GM23338 (cell line): ENCODE data around the gene TRIM36.

Experiments
- CREB1 ChIP-seq: fragments of 250-450 bp; sonication (Bioruptor Pico); IDR thresholded peaks from 2 replicates; pipeline ENCODE4 v1.5.0; 2020; ENCODE audit warnings: low read depth, mild to moderate bottlenecking, moderate library complexity
- CTCF ChIP-seq, 2 experiments: fragments of 200-600 bp in 1 of 2; sonication (generic) in 1 of 2; conservative IDR thresholded peaks; 2 replicates each; pipeline versions ENCODE4 v1.5.1 to v1.6.1; 2016 to 2017; ENCODE audit warnings: antibody characterized with exemption in 2 of 2, low read depth in 2 of 2, mild to moderate bottlenecking in 2 of 2, moderate library complexity in 1 of 2
- EZH2 ChIP-seq: fragments of 200-600 bp; sonication (generic); IDR thresholded peaks from one replicate; pipeline ENCODE4 v1.8.0; 2017; ENCODE audit warnings: antibody characterized with exemption, mild to moderate bottlenecking, low read depth; ENCODE audit not compliant: unreplicated experiment
- EZH2phosphoT487 ChIP-seq: fragments of 200-600 bp; sonication (generic); IDR thresholded peaks from one replicate; pipeline ENCODE4 v1.8.1; 2018; ENCODE audit warnings: antibody characterized with exemption; ENCODE audit not compliant: unreplicated experiment
- POLR2AphosphoS5 ChIP-seq: IDR thresholded peaks from 2 replicates; pipeline ENCODE4 v1.6.1; 2016; ENCODE audit warnings: antibody characterized with exemption, low read depth
- REST ChIP-seq: IDR thresholded peaks from one replicate; pipeline ENCODE4 v1.6.1; 2018; ENCODE audit warnings: antibody characterized with exemption; ENCODE audit not compliant: unreplicated experiment
- ZNF331 ChIP-seq: fragments of 250-450 bp; sonication (Bioruptor Pico); IDR thresholded peaks from 2 replicates; pipeline ENCODE4 v1.5.0; 2020; ENCODE audit warnings: low read depth, mild to moderate bottlenecking, moderate library complexity
- ZNF462 ChIP-seq: fragments of 250-450 bp; sonication (Bioruptor Pico); IDR thresholded peaks from 2 replicates; pipeline ENCODE4 v1.5.0; 2020; ENCODE audit warnings: mild to moderate bottlenecking, moderate library complexity

- TF ChIP-seq CTCF (conservative IDR thresholded peaks at IDR 0.05; ENCODE audit: low read depth in 2 of 2), result no peak
- no peak for TF ChIP-seq POLR2AphosphoS5
- no peak for TF ChIP-seq EZH2
- no peak for TF ChIP-seq EZH2phosphoT487
- no peak for TF ChIP-seq CREB1 (CRISPR knock-in tag)
- TF ChIP-seq ZNF462, result 0 out of 2 replicates have a peak, but pooled peaks have one; percentile 38
- no peak for TF ChIP-seq ZNF331 (CRISPR knock-in tag)
- no peak for TF ChIP-seq REST
These were observed 73.5 kb downstream of the TRIM36 start for GRCh38 chr5:115096034-115096769.
